GM18511 (cell line): ENCODE measurements around the gene TSPO.

ENCODE experiments used
- ATAC-seq: cut with Tn5 transposase; IDR thresholded peaks from one replicate; pipeline ENCODE4 v1.9.1; 2021; ENCODE audit warnings: mild to moderate bottlenecking, moderate library complexity; ENCODE audit not compliant: unreplicated experiment

The TSPO gene

DNA sequence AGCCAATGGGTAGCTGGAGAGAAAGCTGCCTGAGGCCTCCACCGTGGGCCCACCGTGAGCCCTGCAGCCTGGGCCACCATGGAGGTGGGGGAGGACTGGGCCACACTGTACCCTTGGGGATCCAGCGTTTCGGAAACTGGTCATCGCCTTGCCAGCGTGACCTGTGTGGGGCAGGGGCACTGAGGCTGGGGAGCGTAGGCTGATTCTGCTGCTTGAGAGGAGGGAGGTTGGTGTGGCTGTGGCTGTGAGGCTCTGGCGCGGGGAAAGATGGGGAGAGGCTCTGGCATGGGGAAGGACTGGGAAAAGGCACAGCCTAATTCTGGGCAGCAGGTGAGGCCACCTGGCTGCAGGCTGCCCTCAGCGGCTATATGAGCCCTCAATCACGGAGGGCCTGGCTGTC, 48.2 kb downstream of the TSPO start:
- no peak for ATAC-seq

- no peak for ATAC-seq
These were observed 48.7 kb downstream of the TSPO start for GRCh38 chr22:43200031-43200430.

GRCh38 chr22:43200555-43200954, 49.2 kb downstream of the TSPO start:
- no peak for ATAC-seq

GRCh38 chr22:43201486-43202219, 50.3 kb downstream of the TSPO start:
- ATAC-seq = no peak

DNA sequence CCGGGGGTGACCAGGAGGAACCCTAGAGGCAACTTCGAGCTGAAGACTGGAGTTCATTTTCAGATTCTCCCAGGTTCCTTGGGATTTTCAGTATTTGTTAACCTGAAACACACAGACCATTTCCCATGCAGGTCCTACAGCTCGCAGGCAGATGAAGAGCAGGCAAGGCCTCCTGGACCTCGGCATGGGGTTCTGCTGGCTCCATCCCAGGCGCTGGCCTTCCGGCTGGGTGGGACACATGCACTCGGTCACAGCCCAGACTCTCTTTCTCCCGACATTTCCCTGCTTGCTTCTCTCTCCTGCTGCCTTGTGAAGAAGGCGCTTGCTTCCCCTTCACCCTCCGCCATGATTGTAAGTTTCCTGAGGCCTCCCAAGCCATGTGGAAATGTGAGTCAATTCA, 51.0 kb downstream of the TSPO start:
- ATAC-seq = no peak

- no peak for ATAC-seq
These were observed 51.5 kb downstream of the TSPO start for GRCh38 chr22:43202756-43203410.

- no peak for ATAC-seq
These were observed 52.2 kb downstream of the TSPO start for GRCh38 chr22:43203471-43203981.

DNA sequence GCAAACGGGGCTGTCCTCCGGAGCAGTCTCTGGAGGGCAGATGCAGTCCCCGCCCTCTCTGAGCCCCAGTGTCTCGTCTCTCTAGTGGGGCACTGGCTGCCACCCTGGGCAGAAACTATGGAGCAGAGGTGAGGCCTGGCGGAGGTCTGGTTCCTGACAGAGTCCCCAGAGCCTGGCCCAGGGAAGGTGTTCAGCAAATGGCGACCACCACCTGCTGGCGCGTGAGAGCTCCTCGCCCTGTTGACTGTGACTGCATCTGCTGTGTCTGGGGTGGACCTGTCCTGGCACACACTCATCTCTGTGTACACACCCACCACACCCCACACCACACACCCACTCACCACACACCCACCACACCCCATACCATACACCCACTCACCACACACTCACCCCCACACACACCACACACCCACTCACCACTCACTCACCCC, 53.9 kb downstream of the TSPO start:
- no peak for ATAC-seq

- ATAC-seq = no peak
These were observed 54.6 kb downstream of the TSPO start for GRCh38 chr22:43205748-43206508.

DNA sequence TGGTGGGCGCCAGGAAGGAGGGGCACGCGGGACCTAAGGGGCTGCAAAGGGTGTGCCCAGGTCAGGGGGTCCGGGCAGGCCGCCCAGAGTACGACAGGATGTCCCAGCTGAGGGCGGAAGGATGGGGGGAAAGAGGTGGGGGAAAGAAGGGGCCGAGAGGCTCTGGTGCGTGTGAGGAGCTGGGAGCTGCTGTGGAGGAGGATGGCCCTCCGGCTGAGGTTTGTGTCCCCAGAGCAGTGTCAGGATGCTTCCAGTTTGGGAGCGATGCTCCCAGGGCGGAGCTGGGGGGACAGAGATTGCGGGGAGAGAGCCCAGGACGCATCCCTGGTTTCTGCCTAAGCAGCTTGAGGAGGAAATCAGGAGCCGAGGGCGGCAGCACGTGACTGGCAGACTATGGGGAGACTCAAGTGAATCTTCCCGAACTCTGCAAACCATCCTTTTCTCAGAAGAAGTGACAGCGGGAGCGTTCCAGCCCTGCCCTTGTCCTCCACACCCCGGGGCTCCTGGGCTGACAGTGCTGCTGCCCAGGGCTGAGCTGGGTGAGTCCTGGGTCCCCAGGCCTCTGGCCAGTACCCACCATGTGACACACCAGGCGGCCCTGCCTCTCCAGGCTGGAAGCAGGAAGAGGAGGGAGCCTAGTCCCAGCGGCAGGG, 55.3 kb downstream of the TSPO start:
- no peak for ATAC-seq

- ATAC-seq = no peak
These were observed 56.0 kb downstream of the TSPO start for GRCh38 chr22:43207386-43207785.

GRCh38 chr22:43207849-43208702, 56.7 kb downstream of the TSPO start:
- no peak for ATAC-seq

DNA sequence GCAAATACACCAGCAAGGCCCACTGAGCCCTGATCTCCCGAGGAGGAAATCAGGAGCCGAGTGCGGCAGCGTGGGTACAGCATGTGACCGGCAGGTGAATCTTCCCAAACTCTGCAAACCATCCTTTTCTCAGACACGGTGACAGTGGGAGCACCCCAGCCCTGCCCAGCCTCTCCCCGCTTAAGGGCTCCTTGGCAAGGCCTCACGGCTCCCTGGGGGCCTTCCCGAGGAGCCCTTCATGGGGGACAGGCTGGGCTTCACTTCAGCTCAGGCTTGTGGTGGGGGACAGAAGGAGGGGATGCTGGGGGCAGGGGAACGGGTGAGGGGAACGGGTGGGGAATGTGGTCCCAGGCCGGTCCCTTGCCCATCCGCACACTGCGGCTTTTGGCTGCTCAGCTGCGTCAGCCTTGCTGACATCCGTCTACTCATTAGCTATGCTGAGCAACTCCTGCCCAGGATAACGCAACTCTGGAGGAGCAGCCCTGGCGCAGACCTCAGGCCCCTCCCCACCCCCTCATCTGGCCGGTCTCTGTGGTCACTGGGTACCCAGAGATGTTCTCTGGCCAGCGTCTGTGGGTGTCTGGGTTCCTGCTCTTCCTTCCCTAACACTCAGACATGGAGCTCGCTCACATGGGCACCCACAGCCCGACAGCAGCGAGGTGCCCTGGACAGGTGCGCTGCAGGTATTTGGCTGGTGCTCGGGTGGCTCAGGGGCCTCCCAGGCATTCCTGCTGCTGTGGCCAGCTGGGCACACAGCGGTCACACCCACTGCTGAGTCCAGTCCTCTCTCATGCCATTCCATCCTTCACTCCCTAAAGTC, 57.6 kb downstream of the TSPO start:
- no peak for ATAC-seq

DNA sequence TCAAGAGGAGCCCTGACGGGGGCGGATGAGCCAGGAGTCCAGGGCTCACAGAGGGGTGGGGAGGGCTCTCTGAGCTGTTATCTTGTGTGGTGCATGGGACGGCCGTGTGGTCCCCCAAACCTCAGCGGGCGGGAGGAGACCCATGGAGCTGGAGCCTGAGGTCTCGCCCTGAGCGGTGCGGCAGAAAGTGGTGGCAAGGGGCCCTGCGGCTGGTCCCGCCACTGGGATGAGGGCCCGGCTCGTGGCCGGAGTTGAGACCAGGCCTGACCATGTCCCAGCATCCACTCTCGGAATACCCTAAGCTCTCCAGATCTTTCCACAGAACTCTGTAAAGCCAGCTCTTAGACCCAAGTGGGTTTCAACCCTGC, 58.1 kb downstream of the TSPO start:
- no peak for ATAC-seq

DNA sequence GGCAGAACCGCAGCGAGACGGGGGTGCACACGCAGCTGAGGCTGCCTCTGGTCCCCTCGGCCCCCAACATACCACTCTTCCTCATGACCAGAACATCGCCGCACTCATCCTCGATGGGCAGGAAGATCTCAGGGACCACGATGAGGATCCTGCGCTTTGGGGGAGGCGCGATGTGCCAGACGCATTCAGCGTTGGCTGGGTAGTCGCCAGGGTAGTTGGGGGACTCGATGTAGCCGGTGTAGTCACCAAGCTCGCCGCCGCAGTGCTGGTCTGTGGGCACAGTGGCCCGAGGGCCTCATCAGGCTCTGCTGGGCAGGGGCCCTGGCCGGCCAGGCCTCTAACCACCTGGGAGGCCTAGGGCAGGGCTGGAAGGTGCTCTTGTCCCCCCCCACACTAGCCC, 58.6 kb downstream of the TSPO start:
- ATAC-seq = no peak

- no peak for ATAC-seq
These were observed 59.5 kb downstream of the TSPO start for GRCh38 chr22:43210631-43211515.

GRCh38 chr22:43211941-43212433, 60.6 kb downstream of the TSPO start:
- no peak for ATAC-seq

GRCh38 chr22:43212434-43212952, 61.1 kb downstream of the TSPO start:
- ATAC-seq = no peak
